ENCODE measurements around the gene GMDS. TPM values are rescaled to one million over a fixed set of nuclear protein-coding genes. Genes with fewer than 3 reads are reported as not detected.

Gene GMDS
- total RNA-seq, 1 experiment from 2014 or later, result 27.6 TPM

DNA sequence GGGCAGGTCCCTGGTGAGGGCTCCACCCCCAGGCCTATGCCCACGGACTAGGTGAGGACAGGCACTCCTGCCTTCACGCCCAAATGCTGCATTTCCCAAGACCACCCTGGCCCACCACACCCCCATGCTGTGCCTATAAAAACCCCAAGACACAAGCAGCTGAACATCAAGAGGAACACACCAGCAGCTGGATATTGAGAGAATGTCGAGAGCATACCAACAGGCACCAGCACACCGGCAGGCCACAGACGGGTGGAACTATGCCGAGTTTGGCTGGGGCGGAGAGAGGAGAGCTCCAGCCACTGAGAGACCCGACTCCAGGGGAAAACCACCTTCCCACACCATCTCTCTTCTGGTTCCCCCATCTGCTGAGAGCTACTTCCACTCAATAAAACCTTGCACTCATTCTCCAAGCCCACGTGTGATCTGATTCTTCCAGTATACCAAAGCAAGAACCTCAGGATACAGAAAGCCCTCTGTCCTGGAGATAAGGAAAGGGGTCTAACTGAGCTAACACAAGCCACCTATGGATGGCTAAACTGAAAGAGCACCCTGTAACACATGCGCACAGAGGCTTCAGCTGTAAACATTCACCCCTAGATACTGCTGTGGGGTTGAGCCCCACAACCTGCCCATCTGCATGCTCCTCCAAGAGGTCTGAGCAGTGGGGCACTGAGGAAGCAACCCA, 319.5 kb downstream of the GMDS start:
- Histone ChIP-seq H2BK120ac (ENCODE audit: low read depth, low read length, poor library complexity, severe bottlenecking) (no peak overlapping the region), H3K79me2 (ENCODE audit: insufficient read depth, low read length) (no peaks in the 10 kb centered on the region), H3K18ac (ENCODE audit: insufficient read length, low read depth, low read length) (no peak overlapping the region), H2BK12ac (ENCODE audit: insufficient read length, low read depth, low read length) (no peak overlapping the region), H3K4ac (ENCODE audit: low read depth, low read length) (no peak overlapping the region), H2BK5ac (ENCODE audit: insufficient read length, low read length) (no peak overlapping the region), H4K8ac (replicated peaks; ENCODE audit: insufficient read length, low read depth, low read length) (no peak overlapping the region), H3K56ac (ENCODE audit: insufficient read length, low read depth, low read length) (no peak overlapping the region), H3K27me3 (ENCODE audit: insufficient read depth, low read length) (no peaks in the 10 kb centered on the region), H3K9ac (ENCODE audit: extremely low read depth, insufficient read length, low read length) (no peak overlapping the region), H3K9me3 (ENCODE audit: control insufficient read depth, low read depth, low read length) (no peaks in the 10 kb centered on the region), H4K5ac (ENCODE audit: insufficient read length, low read depth, low read length) (no peak overlapping the region), H2AFZ (ENCODE audit: low read length) (no peak overlapping the region), H3T11ph (ENCODE audit: low read length) (no peak overlapping the region), H2AK5ac (ENCODE audit: insufficient read length, low read length) (no peak overlapping the region), H2BK20ac (ENCODE audit: low read depth, low read length, poor library complexity, severe bottlenecking) (no peak overlapping the region), H4K20me1 (ENCODE audit: control insufficient read depth, insufficient read depth, insufficient read length) (no peaks in the 10 kb centered on the region), H4K91ac (ENCODE audit: insufficient read length, low read depth, low read length) (no peak overlapping the region), H2BK15ac (ENCODE audit: low read depth, low read length) (no peak overlapping the region), H3K4me1 (ENCODE audit: insufficient read depth, low read length) (no peaks in the 10 kb centered on the region; the same call in 1 of the 2 replicates), H3K23me2 (ENCODE audit: insufficient read length, low read depth, low read length, poor library complexity, severe bottlenecking) (peaks cover 3% of the 10 kb centered on the region), H3K27ac (ENCODE audit: insufficient read length, low read depth, low read length) (no peak overlapping the region), H3K23ac (ENCODE audit: insufficient read length, low read depth, low read length) (no peak overlapping the region), H3K4me2 (ENCODE audit: insufficient read depth, insufficient read length, low read length) (no peak overlapping the region), H3K14ac (ENCODE audit: insufficient read depth, low read length) (no peak overlapping the region; the same call in 1 of the 2 replicates), H3K79me1 (ENCODE audit: insufficient read depth, low read depth, low read length, poor library complexity, severe bottlenecking) (no peaks in the 10 kb centered on the region)
- Mint-ChIP-seq H3K36me3 (ENCODE audit: insufficient read depth in 1 of 3, low read depth in 3 of 3) (peaks cover 0 to 3% (median 2%) of the 10 kb centered on the region in 3 experiments; a peak in 3 of 7 replicates), H3K27ac (peak overlapping the region in 1 of 3 experiments; percentile 12; a peak in 1 of 7 replicates), H3K9me3 (peaks cover 0 to 2% of the 10 kb centered on the region in 2 experiments; a peak in 1 of 5 replicates), H3K4me3 (no peak overlapping the region), H3K27me3 (ENCODE audit: low read depth) (no peaks in the 10 kb centered on the region), H3K4me1 (peaks cover 9 to 13% of the 10 kb centered on the region in 2 experiments)
- DNase-seq, result no peak
- TF ChIP-seq, protein P1, sequence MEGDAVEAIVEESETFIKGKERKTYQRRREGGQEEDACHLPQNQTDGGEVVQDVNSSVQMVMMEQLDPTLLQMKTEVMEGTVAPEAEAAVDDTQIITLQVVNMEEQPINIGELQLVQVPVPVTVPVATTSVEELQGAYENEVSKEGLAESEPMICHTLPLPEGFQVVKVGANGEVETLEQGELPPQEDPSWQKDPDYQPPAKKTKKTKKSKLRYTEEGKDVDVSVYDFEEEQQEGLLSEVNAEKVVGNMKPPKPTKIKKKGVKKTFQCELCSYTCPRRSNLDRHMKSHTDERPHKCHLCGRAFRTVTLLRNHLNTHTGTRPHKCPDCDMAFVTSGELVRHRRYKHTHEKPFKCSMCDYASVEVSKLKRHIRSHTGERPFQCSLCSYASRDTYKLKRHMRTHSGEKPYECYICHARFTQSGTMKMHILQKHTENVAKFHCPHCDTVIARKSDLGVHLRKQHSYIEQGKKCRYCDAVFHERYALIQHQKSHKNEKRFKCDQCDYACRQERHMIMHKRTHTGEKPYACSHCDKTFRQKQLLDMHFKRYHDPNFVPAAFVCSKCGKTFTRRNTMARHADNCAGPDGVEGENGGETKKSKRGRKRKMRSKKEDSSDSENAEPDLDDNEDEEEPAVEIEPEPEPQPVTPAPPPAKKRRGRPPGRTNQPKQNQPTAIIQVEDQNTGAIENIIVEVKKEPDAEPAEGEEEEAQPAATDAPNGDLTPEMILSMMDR (conservative IDR thresholded peaks at IDR 0.05), result no peak
- WGBS (ENCODE audit: extremely low coverage, insufficient read length, low lambda C conversion rate), result no CpG with 5 or more reads among the region's 10 CpGs
